ES-I3 (cell line): ENCODE results near the gene SERPINE1.
A peak's percentile ranks its signal among the peaks of the same experiment; 100 is the strongest.
"Not testable (repeated sequence)": the region's sequence is repeated elsewhere in the genome, so short reads cannot be mapped to it uniquely, and the experiment has no call there.

Experiments
- H3K36me3 ChIP-seq: 2 replicates; pipeline ENCODE4 v1.6.1; 2013; ENCODE audit warnings: mild to moderate bottlenecking, low read length, control low read depth, moderate library complexity; ENCODE audit not compliant: insufficient read depth
- H3K4me1 ChIP-seq: 2 replicates; pipeline ENCODE4 v1.6.1; 2013; ENCODE audit warnings: mild to moderate bottlenecking, control low read depth, low read length; ENCODE audit not compliant: insufficient read depth
- H3K9ac ChIP-seq: 2 replicates; pipeline ENCODE4 v1.6.1; 2013; ENCODE audit warnings: low read depth, mild to moderate bottlenecking, low read length, moderate library complexity
- H3K9me3 ChIP-seq: 2 replicates; pipeline ENCODE4 v1.6.1; 2013; ENCODE audit warnings: mild to moderate bottlenecking, low read length, moderate library complexity; ENCODE audit not compliant: control insufficient read depth, insufficient read depth

Gene SERPINE1

GRCh38 chr7:101126651-101127459 lies at the start of gene SERPINE1:
SERPINE1 (plus strand) TSS chr7:101127104; CDS start chr7:101128394, 1,290 bp downstream.
- peak within 1 kb of the TSS; percentile 60 for H3K9ac ChIP-seq
- H3K36me3 ChIP-seq: peaks cover 17% of the 10 kb centered on the region
- H3K9me3 ChIP-seq: no peaks in the 10 kb centered on the region
- H3K4me1 ChIP-seq: peaks cover 22% of the 10 kb centered on the region; the same call in 1 of the 2 replicates

- H3K9me3 ChIP-seq: no peaks in the 10 kb centered on the region
- H3K9ac ChIP-seq: no peak overlapping the region
- H3K4me1 ChIP-seq: no peaks in the 10 kb centered on the region
- H3K36me3 ChIP-seq: no peaks in the 10 kb centered on the region
Measured at GRCh38 chr7:101077303-101078086, 49.4 kb upstream of the SERPINE1 start.

GRCh38 chr7:101081432-101081831 lies 45.5 kb upstream of the SERPINE1 start:
- no peak overlapping the region for H3K9ac ChIP-seq

GRCh38 chr7:101084865-101085161 lies 42.1 kb upstream of the SERPINE1 start:
- H3K9ac ChIP-seq: peak overlapping the region; percentile 53

More at GRCh38 chr7:101081432-101081831, 45.5 kb upstream of the SERPINE1 start:
- Histone ChIP-seq H3K4me1 (peaks cover 4% of the 10 kb centered on the region; the same call in 1 of the 2 replicates), H3K36me3 (no peaks in the 10 kb centered on the region), H3K9me3 (no peaks in the 10 kb centered on the region)

DNA sequence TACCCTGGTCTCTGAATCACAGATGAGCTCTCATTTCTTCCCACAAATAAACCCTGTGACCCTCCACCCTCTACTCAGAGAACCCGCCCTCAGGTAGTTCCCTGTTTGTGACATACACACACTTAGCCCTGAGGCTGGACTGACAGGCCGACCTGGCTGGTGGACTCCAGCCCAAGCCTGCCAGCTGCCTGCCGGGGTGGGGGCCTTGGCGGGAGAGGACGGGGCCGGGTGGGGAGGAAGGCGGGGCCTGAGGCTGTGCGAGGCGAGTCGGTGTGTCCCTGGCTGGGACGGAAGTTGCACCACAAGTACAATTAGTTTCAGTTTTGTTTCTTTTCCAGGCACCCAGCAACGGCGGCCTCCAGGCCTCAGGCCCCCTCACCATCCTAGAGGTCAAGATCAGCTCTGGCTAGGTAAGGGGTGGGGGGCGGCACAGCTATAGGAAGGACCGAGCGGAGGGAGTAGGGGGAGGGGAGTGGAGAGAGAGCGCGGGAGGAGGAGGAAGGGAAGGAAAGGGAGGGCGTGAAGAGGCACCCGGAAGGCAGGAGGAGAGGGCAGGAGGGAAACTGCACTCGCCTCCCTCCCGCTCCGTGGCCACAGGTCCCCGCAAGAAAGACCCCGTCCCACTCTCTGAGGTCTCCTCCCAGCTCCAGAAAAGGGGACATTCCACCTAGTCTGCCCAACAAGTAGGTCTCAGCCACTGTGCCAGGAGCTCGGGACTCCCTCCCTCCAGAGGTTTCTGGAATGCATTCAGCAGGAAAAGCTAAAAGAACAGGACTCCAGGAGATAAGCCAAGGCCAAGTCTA lies 41.5 kb upstream of the SERPINE1 start, which contains the start of gene TRIM56:
TRIM56 (plus strand) TSS at position 320 of the 803 bp plus-strand sequence. CDS start 1,832 bp downstream, outside the sequence.
- no peaks in the 10 kb centered on the region for H3K9me3 ChIP-seq
- peak within 1 kb of the TSS; percentile 53 for H3K9ac ChIP-seq
- peaks cover 4% of the 10 kb centered on the region; the same call in 1 of the 2 replicates for H3K4me1 ChIP-seq
- peaks cover 4% of the 10 kb centered on the region; the same call in 1 of the 2 replicates for H3K36me3 ChIP-seq

More at GRCh38 chr7:101084865-101085161, 42.1 kb upstream of the SERPINE1 start:
- peaks cover 4% of the 10 kb centered on the region; the same call in 1 of the 2 replicates for H3K4me1 ChIP-seq
- H3K36me3 ChIP-seq: peaks cover 4% of the 10 kb centered on the region; the same call in 1 of the 2 replicates
- H3K9me3 ChIP-seq: no peaks in the 10 kb centered on the region

DNA sequence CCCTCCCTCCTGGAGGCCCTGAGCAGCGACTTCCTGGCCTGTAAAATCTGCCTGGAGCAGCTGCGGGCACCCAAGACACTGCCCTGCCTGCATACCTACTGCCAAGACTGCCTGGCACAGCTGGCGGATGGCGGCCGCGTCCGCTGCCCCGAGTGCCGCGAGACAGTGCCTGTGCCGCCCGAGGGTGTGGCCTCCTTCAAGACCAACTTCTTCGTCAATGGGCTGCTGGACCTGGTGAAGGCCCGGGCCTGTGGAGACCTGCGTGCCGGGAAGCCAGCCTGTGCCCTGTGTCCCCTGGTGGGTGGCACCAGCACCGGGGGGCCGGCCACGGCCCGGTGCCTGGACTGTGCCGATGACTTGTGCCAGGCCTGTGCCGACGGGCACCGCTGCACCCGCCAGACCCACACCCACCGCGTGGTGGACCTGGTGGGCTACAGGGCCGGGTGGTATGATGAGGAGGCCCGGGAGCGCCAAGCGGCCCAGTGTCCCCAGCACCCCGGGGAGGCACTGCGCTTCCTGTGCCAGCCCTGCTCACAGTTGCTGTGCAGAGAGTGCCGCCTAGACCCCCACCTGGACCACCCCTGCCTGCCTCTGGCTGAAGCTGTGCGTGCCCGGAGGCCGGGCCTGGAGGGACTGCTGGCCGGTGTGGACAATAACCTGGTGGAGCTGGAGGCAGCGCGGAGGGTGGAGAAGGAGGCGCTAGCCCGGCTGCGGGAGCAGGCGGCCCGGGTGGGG lies 39.4 kb upstream of the SERPINE1 start:
- Histone ChIP-seq H3K9me3 (no peaks in the 10 kb centered on the region; the same call in 1 of the 2 replicates), H3K4me1 (peaks cover 4% of the 10 kb centered on the region; the same call in 1 of the 2 replicates), H3K36me3 (peaks cover 4% of the 10 kb centered on the region; the same call in 1 of the 2 replicates), H3K9ac (no peak overlapping the region)

DNA sequence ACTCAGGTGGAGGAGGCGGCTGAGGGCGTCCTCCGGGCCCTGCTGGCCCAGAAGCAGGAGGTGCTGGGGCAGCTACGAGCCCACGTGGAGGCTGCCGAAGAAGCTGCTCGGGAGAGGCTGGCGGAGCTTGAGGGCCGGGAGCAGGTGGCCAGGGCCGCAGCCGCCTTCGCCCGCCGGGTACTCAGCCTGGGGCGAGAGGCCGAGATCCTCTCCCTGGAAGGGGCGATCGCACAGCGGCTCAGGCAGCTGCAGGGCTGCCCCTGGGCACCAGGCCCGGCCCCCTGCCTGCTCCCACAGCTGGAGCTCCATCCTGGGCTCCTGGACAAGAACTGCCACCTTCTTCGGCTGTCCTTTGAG lies 38.9 kb upstream of the SERPINE1 start:
- no peaks in the 10 kb centered on the region; the same call in 1 of the 2 replicates for H3K9me3 ChIP-seq
- peaks cover 4% of the 10 kb centered on the region; the same call in 1 of the 2 replicates for H3K36me3 ChIP-seq
- no peak overlapping the region for H3K9ac ChIP-seq
- peaks cover 4% of the 10 kb centered on the region; the same call in 1 of the 2 replicates for H3K4me1 ChIP-seq

GRCh38 chr7:101088858-101089529 lies 37.9 kb upstream of the SERPINE1 start:
- H3K9ac ChIP-seq: no peak overlapping the region
- H3K36me3 ChIP-seq: peaks cover 4% of the 10 kb centered on the region; the same call in 1 of the 2 replicates
- H3K4me1 ChIP-seq: peaks cover 4% of the 10 kb centered on the region; the same call in 1 of the 2 replicates
- H3K9me3 ChIP-seq: no peaks in the 10 kb centered on the region; the same call in 1 of the 2 replicates

DNA sequence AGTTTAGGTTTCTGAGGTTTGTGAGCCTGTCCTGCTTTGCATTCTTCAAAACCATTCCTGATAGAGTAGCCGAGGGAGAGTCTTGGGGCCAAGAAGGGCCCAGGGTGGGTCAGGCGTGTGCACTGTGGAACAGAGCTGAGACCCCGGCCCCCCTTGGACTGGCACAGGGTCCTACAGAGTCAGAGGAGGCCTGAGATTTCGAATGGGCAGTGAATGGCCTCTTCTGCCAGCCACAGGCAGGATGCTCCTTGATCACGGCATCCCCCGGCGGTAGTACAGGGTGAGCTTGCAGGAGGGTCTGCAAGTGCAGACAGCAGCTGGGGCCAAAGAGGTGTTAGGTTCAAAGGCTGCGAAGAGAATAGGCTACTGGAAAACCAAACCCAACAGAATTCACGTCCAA lies 37.0 kb upstream of the SERPINE1 start:
- no peak overlapping the region for H3K9ac ChIP-seq
- peaks cover 4% of the 10 kb centered on the region; the same call in 1 of the 2 replicates for H3K36me3 ChIP-seq
- no peaks in the 10 kb centered on the region; the same call in 1 of the 2 replicates for H3K9me3 ChIP-seq
- peaks cover 7% of the 10 kb centered on the region; the same call in 1 of the 2 replicates for H3K4me1 ChIP-seq

- H3K9ac ChIP-seq, H3K36me3 ChIP-seq, H3K4me1 ChIP-seq, H3K9me3 ChIP-seq: not testable (repeated sequence)
Measured at GRCh38 chr7:101092266-101092905, 34.5 kb upstream of the SERPINE1 start.

DNA sequence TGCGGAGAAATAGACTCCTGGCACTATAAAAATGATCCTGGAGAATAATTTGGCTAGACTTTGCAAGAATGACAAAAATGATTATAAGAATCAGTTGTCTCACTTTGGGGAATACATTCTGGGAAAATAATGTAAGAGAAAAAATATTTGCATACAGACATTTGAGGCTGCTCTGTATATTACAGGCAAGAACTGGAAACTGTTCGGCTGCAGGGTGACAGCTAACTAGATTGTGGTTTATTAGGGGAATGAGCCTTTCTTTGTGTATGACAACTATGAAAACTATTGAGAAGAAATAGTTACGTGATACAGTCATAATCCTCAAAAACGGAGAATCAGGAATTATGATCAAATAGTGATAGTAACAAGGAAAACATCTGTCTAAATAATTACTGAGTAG lies 33.0 kb upstream of the SERPINE1 start:
- H3K4me1 ChIP-seq: peaks cover 7% of the 10 kb centered on the region; the same call in 1 of the 2 replicates
- H3K9ac ChIP-seq: no peak overlapping the region

GRCh38 chr7:101094376-101094775 lies 32.5 kb upstream of the SERPINE1 start:
- no peak overlapping the region for H3K9ac ChIP-seq

More for the DNA sequence above, 33.0 kb upstream of the SERPINE1 start:
- Histone ChIP-seq H3K36me3 (no peaks in the 10 kb centered on the region; the same call in 1 of the 2 replicates), H3K9me3 (no peaks in the 10 kb centered on the region; the same call in 1 of the 2 replicates)

More at GRCh38 chr7:101094376-101094775, 32.5 kb upstream of the SERPINE1 start:
- no peaks in the 10 kb centered on the region for H3K36me3 ChIP-seq
- peaks cover 11% of the 10 kb centered on the region for H3K4me1 ChIP-seq
- no peaks in the 10 kb centered on the region; the same call in 1 of the 2 replicates for H3K9me3 ChIP-seq
